Heart left ventricle (tissue), 16 donors: ENCODE data around the gene ADI1. TPM values are rescaled to one million over a fixed set of nuclear protein-coding genes. Genes with fewer than 3 reads are reported as not detected.

Experiments used
- ATAC-seq, 4 donors: fragments of 200-7000 bp; cut with Tn5 transposase; one replicate each; pipeline ENCODE4 v1.9.1; 2020 to 2022; ENCODE audit warnings: moderate library complexity in 4 of 4, mild to moderate bottlenecking in 3 of 4, moderate number of reproducible peaks in 1 of 4
- DNase-seq, 5 donors: peaks; one replicate each; pipeline ENCODE4 v3.0.0-alpha.2; 2020
- H3K27ac ChIP-seq, 12 donors: fragments of 200-600 bp; sonication (generic) in 4 of 12; one replicate each; pipeline versions ENCODE4 v1.5.0 to v1.8.0; 2016 to 2022; ENCODE audit warnings: mild to moderate bottlenecking in 2 of 12
- H3K27me3 ChIP-seq, 9 donors: fragments of 200-600 bp; sonication (generic) in 2 of 9; one replicate each; pipeline versions ENCODE4 v1.5.1 to v1.8.0; 2016 to 2022; ENCODE audit warnings: mild to moderate bottlenecking in 3 of 9
- H3K36me3 ChIP-seq, 9 donors: fragments of 200-600 bp; sonication (generic) in 2 of 9; one replicate each; pipeline versions ENCODE4 v1.5.0 to v1.8.0; 2018 to 2022; ENCODE audit warnings: mild to moderate bottlenecking in 2 of 9
- H3K4me1 ChIP-seq, 12 donors: fragments of 200-600 bp; sonication (generic) in 4 of 12; one replicate each; pipeline versions ENCODE4 v1.5.0 to v1.8.0; 2016 to 2022; ENCODE audit warnings: mild to moderate bottlenecking in 3 of 12
- H3K4me3 ChIP-seq, 12 donors: fragments of 200-600 bp; sonication (generic) in 4 of 12; one replicate each; pipeline versions ENCODE4 v1.5.0 to v1.8.0; 2017 to 2022; ENCODE audit warnings: mild to moderate bottlenecking in 9 of 12, moderate library complexity in 4 of 12
- H3K9me3 ChIP-seq, 12 donors: fragments of 200-600 bp; sonication (generic) in 4 of 12; one replicate each; pipeline versions ENCODE4 v1.5.0 to v1.8.0; 2016 to 2022; ENCODE audit warnings: mild to moderate bottlenecking in 1 of 12
- POLR2A ChIP-seq, 2 donors: fragments of 450-650 bp; IDR thresholded peaks; one replicate each; pipeline ENCODE4 v1.6.1; 2017; ENCODE audit warnings: antibody characterized with exemption in 2 of 2, mild to moderate bottlenecking in 2 of 2, moderate library complexity in 2 of 2
- WGBS, 4 donors: extraction: QIAGEN DNeasy Blood & Tissue Kit in 2 of 4; methylation state at CpG; one replicate each; pipeline versions ENCODE4 v1.1.5 to v1.1.7; 2013 to 2018; 5-methylcytosine and 5-hydroxymethylcytosine counted together
- intact Hi-C, 10 donors: fragments of 100-400 bp; cut with DNase I; formaldehyde crosslinking; loops; one replicate each; pipeline versions ENCODE4 v1.11.1 to v1.14.2; 2022
- polyA plus RNA-seq, 2 donors: library from polyadenylated mRNA; stranded (reverse); fragments of 200-250 nt; gene quantifications; one replicate each; pipeline ENCODE4 v1.2.3, GENCODE V29; 2013
- total RNA-seq, 9 donors: library from RNA; depleted of rRNA in 2 of 9; stranded (reverse); fragments of >200 nt in 2 of 9; fragmentation: NEBNext Ultra II Directional in 3 of 9; extraction: Animal tissue kit (Norgen Biotek cat#: 25700) in 3 of 9; gene quantifications; one replicate each; pipeline versions ENCODE4 v1.1.0 to v1.2.4, GENCODE V29; 2016 to 2023
- TF ChIP-seq, protein P1 (sequence below), 12 donors: fragments of 200-600 bp; sonication (generic) in 4 of 12; IDR thresholded peaks; one replicate each; pipeline versions ENCODE4 v1.5.0 to v1.8.0; 2018 to 2022; ENCODE audit warnings: antibody characterized with exemption in 12 of 12, mild to moderate bottlenecking in 5 of 12
- donor health status: ischemic (EF 13 %, LVEDD 7.1; RV severe dilation, severe dysfunction).
- donor health status: healthy with polysubstance abuse.
- donor health status: DM: no; HTN: yes; CAD: no.
- donor health status: DM: no; HTN: no; CAD: no.
- donor health status: ischemic (EF 25% LVEDD 6.9; RV normal size, moderate dysfunction).
- donor health status: ischemic (EF 25% LVEDD 5.7; RV mildly dilated, moderate dysfunction).
- donor health status: healthy.
- donor health status: DM: yes; HTN: yes; CAD: no.
- donor health status: ischemic (EF 35%, LVEDD 5.7; RV mildly dilated, moderate dysfunction).
- donor health status: nonischemic (EF 11% LVEDD 7.7; RV severe dilation, severe dysfunction).
- donor health status: DM: yes; HTN: yes; CAD: no.
- donor health status: PGD.
- donor health status: ischemic (EF 29% LVEDD 5.4; RV normal size, mild dysfunction).
- donor health status: nonischemic (EF 23%, LVEDD 6.1; RV moderate dilation, normal function).

Gene ADI1
- total and polyA plus RNA-seq, 11 donors = 69.2 to 200 (median 166) TPM

DNA sequence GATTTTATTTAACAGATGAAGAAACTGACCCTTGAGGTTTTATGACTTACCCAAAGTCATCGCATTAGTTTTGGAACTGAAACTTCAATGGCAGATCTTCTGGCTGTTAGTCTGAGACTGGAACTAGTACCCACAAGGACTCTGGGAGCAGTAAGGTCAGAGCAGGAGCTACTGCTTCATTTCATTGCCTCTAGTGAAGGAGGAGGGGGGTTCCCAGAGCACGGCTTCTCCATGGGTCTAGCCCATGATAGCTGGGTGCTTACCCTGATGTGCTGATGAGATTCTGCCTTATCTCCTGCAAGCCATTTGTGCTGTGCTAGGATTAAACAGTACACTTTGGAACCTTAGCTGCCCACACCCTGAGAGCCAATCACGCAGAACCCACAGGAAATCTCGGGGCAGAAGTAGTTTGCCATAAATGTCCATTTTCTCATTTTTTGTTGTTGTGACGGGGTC, 44.2 kb upstream of the ADI1 start:
- Histone ChIP-seq H3K27me3 (no peaks in the 10 kb centered on the region), H3K9me3 (no peaks in the 10 kb centered on the region), H3K4me3 (no peak overlapping the region), H3K27ac (no peak overlapping the region), H3K4me1 (peaks cover 0 to 8% (median 6%) of the 10 kb centered on the region in 12 donors), H3K36me3 (peaks cover 0 to 12% (median 0%) of the 10 kb centered on the region in 9 donors)
- no peak for ATAC-seq
- intact Hi-C loops = no loop called here
- 92 to 97% (median 94%) methylated on average over 3 to 5 of the region's 5 CpGs for WGBS, 4 donors
- no peak for DNase-seq
- TF ChIP-seq, protein P1, sequence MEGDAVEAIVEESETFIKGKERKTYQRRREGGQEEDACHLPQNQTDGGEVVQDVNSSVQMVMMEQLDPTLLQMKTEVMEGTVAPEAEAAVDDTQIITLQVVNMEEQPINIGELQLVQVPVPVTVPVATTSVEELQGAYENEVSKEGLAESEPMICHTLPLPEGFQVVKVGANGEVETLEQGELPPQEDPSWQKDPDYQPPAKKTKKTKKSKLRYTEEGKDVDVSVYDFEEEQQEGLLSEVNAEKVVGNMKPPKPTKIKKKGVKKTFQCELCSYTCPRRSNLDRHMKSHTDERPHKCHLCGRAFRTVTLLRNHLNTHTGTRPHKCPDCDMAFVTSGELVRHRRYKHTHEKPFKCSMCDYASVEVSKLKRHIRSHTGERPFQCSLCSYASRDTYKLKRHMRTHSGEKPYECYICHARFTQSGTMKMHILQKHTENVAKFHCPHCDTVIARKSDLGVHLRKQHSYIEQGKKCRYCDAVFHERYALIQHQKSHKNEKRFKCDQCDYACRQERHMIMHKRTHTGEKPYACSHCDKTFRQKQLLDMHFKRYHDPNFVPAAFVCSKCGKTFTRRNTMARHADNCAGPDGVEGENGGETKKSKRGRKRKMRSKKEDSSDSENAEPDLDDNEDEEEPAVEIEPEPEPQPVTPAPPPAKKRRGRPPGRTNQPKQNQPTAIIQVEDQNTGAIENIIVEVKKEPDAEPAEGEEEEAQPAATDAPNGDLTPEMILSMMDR (IDR thresholded peaks at IDR 0.05) = no peak
- TF ChIP-seq POLR2A (IDR thresholded peaks at IDR 0.05) = no peak

GRCh38 chr2:3558205-3559014, 39.1 kb upstream of the ADI1 start, which contains the start of gene RNASEH1:
TSS of gene RNASEH1 (minus strand) at chr2:3558333. CDS start at chr2:3558260, 73 bp downstream.
- Histone ChIP-seq H3K27me3 (no peaks in the 10 kb centered on the region), H3K36me3 (peaks cover 0 to 46% (median 33%) of the 10 kb centered on the region in 9 donors), H3K4me1 (peaks cover 0 to 20% (median 14%) of the 10 kb centered on the region in 12 donors), H3K4me3 (peak within 1 kb of the TSS; percentile 76 to 100 (median 98)), H3K9me3 (no peaks in the 10 kb centered on the region), H3K27ac (peak within 1 kb of the TSS; percentile 81 to 97 (median 90))
- DNase-seq (peak; percentile 98 to 99 (median 99)), ATAC-seq (peak; percentile 99 to 100 (median 100))
- WGBS, 4 donors = 0 to 1% (median 1%) methylated on average over 38 to 67 of the region's 67 CpGs
- peak in 1 of 2 donors; percentile 86 for TF ChIP-seq POLR2A (IDR thresholded peaks at IDR 0.05)
- TF ChIP-seq, protein P1 (IDR thresholded peaks at IDR 0.05) = peak in 2 of 12 donors; percentile 11 to 14
- intact Hi-C loops = loop anchor here in 7 of 10 donors (1.0 to 10.0 kb wide), 6 partner anchors 16 to 184 kb away; partner anchors contain the start of genes RPS7 (in 6 of the 7), EIPR1 (in 3 of the 7), TRAPPC12 (in 3 of the 7) and ADI1 (in 1 of the 7)

- ATAC-seq = peak in 2 of 4 donors; percentile 26 to 38
These were observed 38.4 kb upstream of the ADI1 start for GRCh38 chr2:3557639-3558204.

More at GRCh38 chr2:3557639-3558204, 38.4 kb upstream of the ADI1 start:
- intact Hi-C loops = loop anchor here in 7 of 10 donors (1.0 to 10.0 kb wide), 6 partner anchors 17 to 183 kb away; partner anchors contain the start of genes RPS7 (in 6 of the 7), EIPR1 (in 3 of the 7), TRAPPC12 (in 3 of the 7) and ADI1 (in 1 of the 7)
- peak overlapping the region; percentile 76 to 100 (median 98) for H3K4me3 ChIP-seq
- 0 to 1% (median 0%) methylated on average over 16 to 40 of the region's 40 CpGs for WGBS, 4 donors
- H3K27ac ChIP-seq = peak overlapping the region; percentile 81 to 97 (median 90)
- no peak for TF ChIP-seq POLR2A (IDR thresholded peaks at IDR 0.05)
- TF ChIP-seq, protein P1 (IDR thresholded peaks at IDR 0.05) = no peak
- peaks cover 0 to 20% (median 14%) of the 10 kb centered on the region in 12 donors for H3K4me1 ChIP-seq
- no peaks in the 10 kb centered on the region for H3K27me3 ChIP-seq
- peaks cover 0 to 53% (median 39%) of the 10 kb centered on the region in 9 donors for H3K36me3 ChIP-seq
- H3K9me3 ChIP-seq = no peaks in the 10 kb centered on the region
- DNase-seq = peak in 1 of 5 donors; percentile 40
